ENCODE measurements around the gene DAPL1.

The DAPL1 gene

GRCh38 chr2:158778243-158778642 is 16.9 kb upstream of the DAPL1 start:
- no peak for DNase-seq

GRCh38 chr2:158779621-158780020 is 15.5 kb upstream of the DAPL1 start:
- no peak for DNase-seq

GRCh38 chr2:158781353-158781961 is 13.7 kb upstream of the DAPL1 start:
- DNase-seq = no peak

GRCh38 chr2:158782136-158782535 is 13.0 kb upstream of the DAPL1 start:
- no peak for DNase-seq

- no peak for DNase-seq
Observed at GRCh38 chr2:158782616-158783015, 12.5 kb upstream of the DAPL1 start.

GRCh38 chr2:158783923-158784322 is 11.2 kb upstream of the DAPL1 start:
- no peak for DNase-seq

GRCh38 chr2:158786897-158787296 is 8.2 kb upstream of the DAPL1 start:
- DNase-seq = no peak

- no peak for DNase-seq
Observed at GRCh38 chr2:158788951-158789350, 6.2 kb upstream of the DAPL1 start.

- DNase-seq = no peak
Observed at GRCh38 chr2:158796652-158797051, 1.5 kb downstream of the DAPL1 start.

GRCh38 chr2:158797963-158798700 is 3.0 kb downstream of the DAPL1 start:
- peak; percentile 66 for DNase-seq

GRCh38 chr2:158799181-158799580 is 4.1 kb downstream of the DAPL1 start:
- DNase-seq = no peak

GRCh38 chr2:158803506-158803905 is 8.4 kb downstream of the DAPL1 start:
- DNase-seq = no peak

- DNase-seq = no peak
Observed at GRCh38 chr2:158805255-158805654, 10.1 kb downstream of the DAPL1 start.

- DNase-seq = no peak
Observed at GRCh38 chr2:158805936-158806335, 10.8 kb downstream of the DAPL1 start.

- DNase-seq = no peak
Observed at GRCh38 chr2:158806941-158807340, 11.8 kb downstream of the DAPL1 start.

- no peak for DNase-seq
Observed at GRCh38 chr2:158808426-158808825, 13.3 kb downstream of the DAPL1 start.

GRCh38 chr2:158809816-158810215 is 14.7 kb downstream of the DAPL1 start:
- DNase-seq = no peak

GRCh38 chr2:158810731-158811460 is 15.8 kb downstream of the DAPL1 start:
- no peak for DNase-seq

GRCh38 chr2:158815166-158815565 is 20.0 kb downstream of the DAPL1 start:
- peak; percentile 44 for DNase-seq

- peak; percentile 22 for DNase-seq
Observed at GRCh38 chr2:158815658-158816057, 20.5 kb downstream of the DAPL1 start.

GRCh38 chr2:158817588-158817987 is 22.5 kb downstream of the DAPL1 start:
- DNase-seq = no peak

- DNase-seq = no peak
Observed at GRCh38 chr2:158818511-158818910, 23.4 kb downstream of the DAPL1 start.

GRCh38 chr2:158822193-158822592 is 27.1 kb downstream of the DAPL1 start:
- DNase-seq = no peak
